HG02642 (cell line): ENCODE data around the gene AGAP1.
"Not testable (repeated sequence)": the region's sequence is repeated elsewhere in the genome, so short reads cannot be mapped to it uniquely, and the experiment has no call there.

Experiments used
- ATAC-seq: cut with Tn5 transposase; IDR thresholded peaks from one replicate; pipeline ENCODE4 v1.9.1; 2021; ENCODE audit warnings: mild to moderate bottlenecking; ENCODE audit not compliant: unreplicated experiment, poor library complexity

Gene AGAP1

GRCh38 chr2:235745597-235745996 is 251.8 kb downstream of the AGAP1 start:
- ATAC-seq, result no peak

GRCh38 chr2:235746257-235746934 is 252.6 kb downstream of the AGAP1 start:
- no peak for ATAC-seq

GRCh38 chr2:235747001-235747785 is 253.3 kb downstream of the AGAP1 start:
- ATAC-seq, result no peak

DNA sequence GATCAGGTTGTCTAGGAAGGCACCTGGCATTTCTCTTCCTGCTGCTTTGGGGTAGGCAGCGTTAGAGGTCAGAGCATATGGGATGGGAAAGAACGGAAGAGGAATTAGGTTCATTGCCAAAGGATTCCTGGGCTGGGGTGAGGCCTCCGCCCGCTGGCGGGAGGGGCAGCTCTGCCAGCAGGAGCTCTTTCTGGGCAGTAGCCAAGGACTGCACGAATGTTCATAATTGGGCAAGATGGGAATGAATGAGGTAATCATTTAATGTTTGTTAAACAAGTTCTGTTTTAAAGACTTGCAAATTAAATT is 253.9 kb downstream of the AGAP1 start:
- no peak for ATAC-seq

DNA sequence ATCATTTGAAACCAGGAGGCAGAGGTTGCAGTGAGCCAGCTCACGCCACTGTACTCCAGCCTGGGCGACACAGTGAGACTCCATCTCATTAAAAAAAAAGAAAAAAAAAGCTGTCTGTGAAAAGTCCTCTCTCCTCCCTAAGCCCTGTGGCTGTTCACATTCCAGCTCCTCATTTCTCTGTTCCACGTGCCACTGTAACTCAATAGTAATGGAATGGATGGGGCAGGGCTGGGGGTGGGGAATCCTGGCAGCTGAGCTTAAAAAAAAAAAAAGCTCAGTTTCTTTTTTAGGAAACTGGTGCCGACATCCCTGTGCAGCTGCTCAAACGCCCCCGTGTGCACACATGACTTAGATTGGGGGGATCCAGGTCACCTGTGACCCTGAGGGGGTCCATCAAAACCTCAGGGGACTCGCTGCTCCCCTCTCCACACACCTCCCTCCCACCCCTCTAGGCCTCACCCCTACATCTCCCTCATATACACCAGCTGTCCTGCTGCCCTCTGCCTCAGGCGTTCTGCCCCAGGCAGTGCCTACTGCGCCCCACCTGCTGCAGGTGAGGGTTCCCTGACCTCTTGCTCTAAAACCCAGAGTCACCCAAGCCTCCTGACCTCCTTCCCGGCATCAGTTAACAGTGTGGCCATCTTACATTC is 255.4 kb downstream of the AGAP1 start:
- ATAC-seq, result no peak

- no peak for ATAC-seq
These were observed 255.9 kb downstream of the AGAP1 start for GRCh38 chr2:235749771-235750160.

DNA sequence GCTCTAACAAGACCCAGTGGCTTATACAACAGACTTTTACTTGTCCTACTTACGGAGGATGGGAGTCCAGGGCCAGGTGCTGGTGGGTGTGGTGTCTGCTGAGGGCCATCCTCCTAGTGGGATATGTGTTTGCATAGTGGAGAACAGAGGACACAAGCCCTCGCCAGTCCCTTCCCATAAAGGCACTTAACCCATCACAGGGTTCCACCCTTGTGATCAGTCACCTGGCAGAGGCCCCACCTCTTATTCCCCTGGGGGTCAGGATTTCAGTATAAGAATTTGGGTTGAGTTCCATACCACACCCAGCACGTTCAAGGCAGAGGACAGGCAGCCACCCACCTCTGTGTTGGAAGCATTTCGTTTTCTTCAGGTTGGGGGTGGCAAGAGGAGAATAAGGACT is 259.0 kb downstream of the AGAP1 start:
- ATAC-seq, result no peak

DNA sequence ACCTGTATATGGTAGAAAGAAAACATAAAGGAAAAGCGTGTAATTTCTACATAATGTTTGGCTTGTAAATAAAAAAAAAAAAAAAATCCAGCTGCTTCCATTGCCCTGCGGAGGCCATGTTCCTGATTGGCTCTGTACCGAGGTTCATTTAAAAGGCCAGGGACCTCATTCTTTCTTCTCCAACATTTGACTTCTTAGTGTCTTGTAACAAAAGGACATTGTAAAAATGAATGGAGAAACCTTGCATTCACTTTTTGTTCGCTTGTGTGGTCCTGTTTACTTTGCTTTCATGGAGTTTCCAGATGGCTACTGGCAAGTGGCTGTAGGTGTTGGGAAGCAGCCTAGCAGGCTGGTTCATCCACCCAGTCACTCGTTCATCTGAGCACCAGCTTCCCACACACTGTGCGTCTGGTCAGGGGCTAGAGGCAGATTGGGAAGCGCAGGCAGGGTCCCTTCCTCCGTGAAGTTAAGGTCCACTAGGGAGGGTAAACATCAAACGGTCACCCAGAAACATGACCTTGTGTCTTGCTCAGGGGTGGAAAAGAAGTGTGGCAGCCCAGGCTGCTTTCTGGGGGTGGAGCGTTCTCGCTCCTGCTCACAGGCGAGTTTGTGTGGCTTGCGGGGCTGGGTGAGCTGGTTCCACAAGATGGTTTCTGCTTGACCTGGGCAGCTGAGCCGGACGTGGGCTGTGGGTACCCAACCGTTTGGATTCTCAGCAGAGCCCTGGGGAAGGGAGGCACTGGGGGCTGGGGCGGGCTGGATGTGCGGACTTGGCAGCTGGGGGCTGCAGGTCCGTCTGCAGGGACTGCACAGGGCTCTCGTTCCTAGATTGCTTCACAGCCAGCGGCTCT is 260.7 kb downstream of the AGAP1 start:
- no peak for ATAC-seq

DNA sequence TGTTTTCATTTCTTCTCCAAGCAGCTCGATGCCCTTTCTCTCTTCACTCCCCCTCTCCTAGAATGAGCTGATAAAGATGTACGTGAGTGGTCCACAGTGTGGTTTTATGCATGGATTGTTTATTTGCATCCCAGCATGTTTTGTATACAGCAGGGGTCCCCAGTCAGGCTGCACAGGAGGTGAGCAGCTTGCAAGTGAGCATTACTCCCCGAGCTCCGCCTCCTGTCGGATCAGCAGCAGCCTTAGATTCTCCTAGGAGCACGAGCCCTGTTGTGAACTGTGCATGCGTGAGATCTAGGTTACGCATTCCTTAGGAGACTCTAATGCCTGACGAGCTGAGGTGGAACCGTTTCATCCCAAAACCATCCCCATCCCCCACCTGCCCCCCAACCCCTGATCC is 262.6 kb downstream of the AGAP1 start:
- ATAC-seq, result no peak

GRCh38 chr2:235757212-235757611 is 263.4 kb downstream of the AGAP1 start:
- no peak for ATAC-seq

- no peak for ATAC-seq
These were observed 263.8 kb downstream of the AGAP1 start for GRCh38 chr2:235757640-235758039.

GRCh38 chr2:235762832-235763598 is 269.2 kb downstream of the AGAP1 start:
- ATAC-seq, result no peak

DNA sequence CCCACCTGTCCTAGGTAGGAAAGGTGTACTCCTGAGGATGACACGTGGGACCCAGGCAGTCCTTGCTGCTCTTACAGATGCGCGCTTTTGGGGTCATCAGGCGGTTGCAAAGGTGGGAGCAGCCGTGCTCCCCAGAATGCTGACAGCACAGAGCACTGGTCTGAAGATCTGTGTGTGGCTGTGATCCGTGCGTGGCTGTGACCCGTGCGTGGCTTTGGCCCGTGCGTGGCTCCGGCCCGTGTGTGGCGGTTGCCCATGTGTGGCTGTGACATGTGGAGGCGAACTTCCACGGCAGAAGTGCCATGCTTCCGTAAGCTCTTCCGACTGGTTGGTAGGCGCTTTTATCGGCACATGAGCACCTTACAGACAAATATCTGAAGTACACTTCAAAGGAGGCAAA is 270.0 kb downstream of the AGAP1 start:
- no peak for ATAC-seq

DNA sequence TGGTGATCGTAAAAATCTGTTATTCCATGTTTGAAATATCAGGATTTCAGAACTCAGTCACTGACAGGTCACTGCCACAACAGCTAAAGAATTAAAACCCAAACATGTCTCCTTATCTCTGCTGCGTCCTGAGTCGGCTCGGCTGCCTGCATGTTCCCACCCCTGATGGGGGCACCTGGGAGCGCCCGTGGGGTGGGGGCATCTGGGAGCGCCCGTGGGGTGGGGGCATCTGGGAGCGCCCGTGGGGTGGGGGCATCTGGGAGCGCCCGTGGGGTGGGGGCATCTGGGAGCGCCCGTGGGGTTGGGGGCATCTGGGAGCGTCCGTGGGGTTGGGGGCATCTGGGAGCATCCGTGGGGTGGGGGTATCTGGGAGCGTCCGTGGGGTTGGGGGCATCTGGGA is 270.6 kb downstream of the AGAP1 start:
- ATAC-seq, result not testable (repeated sequence)

GRCh38 chr2:235765181-235765820 is 271.5 kb downstream of the AGAP1 start:
- no peak for ATAC-seq

- no peak for ATAC-seq
These were observed 272.4 kb downstream of the AGAP1 start for GRCh38 chr2:235766278-235766677.

- ATAC-seq, result no peak
These were observed 274.8 kb downstream of the AGAP1 start for GRCh38 chr2:235768606-235769005.

DNA sequence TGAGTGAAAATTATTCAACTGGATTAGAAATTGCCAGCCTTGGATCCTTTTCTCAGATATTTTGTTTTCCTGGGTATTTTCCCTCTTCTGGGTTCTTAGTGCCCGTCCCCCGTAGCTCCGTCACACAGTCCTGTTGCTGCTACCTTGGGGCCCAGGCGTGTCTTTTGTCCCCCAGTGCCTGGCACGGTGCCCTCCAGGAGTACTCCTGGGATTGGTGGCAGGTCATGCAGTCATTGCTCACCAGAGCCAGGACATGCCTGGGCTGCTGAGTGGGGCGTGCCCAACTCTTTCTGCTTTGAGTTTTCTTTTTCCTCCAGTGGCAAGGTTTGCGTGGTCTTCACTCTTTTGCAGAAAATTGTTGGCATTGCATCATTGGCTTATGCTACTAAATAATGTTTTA is 275.2 kb downstream of the AGAP1 start:
- no peak for ATAC-seq
